ENCODE measurements around the gene AIFM2. TPM values are rescaled to one million over a fixed set of nuclear protein-coding genes. Genes with fewer than 3 reads are reported as not detected.

The AIFM2 gene
- total RNA-seq, 1 experiment from 2014 or later = 16.6 TPM

Other genes with a start within 250 kb of the AIFM2 start
- 3.0 TPM for gene MACROH2A2, start 80.0 kb downstream of the AIFM2 start, total RNA-seq (2021; ENCODE audit: unreplicated experiment)
- gene TYSND1, start 13.9 kb upstream of the AIFM2 start, total RNA-seq (2021; ENCODE audit: unreplicated experiment) = 39.3 TPM
- gene SAR1A, start 37.7 kb upstream of the AIFM2 start, total RNA-seq (2021; ENCODE audit: unreplicated experiment) = 171 TPM
- gene PPA1, start 100.6 kb upstream of the AIFM2 start, total RNA-seq (2021; ENCODE audit: unreplicated experiment) = 174 TPM
- gene NPFFR1, start 151.2 kb upstream of the AIFM2 start, total RNA-seq (2021; ENCODE audit: unreplicated experiment) = 0.05 TPM
- gene LRRC20, start 249.8 kb upstream of the AIFM2 start, total RNA-seq (2021; ENCODE audit: unreplicated experiment) = 39.3 TPM

All from Panc1 (cell line).